Tibial nerve (tissue), 4 donors: ENCODE measurements around the gene DNM3.

ENCODE experiments used
- EP300 ChIP-seq, 2 donors: sonication (generic); formaldehyde crosslinking; IDR thresholded peaks; one replicate each; pipeline ENCODE4 v1.6.1; 2017; ENCODE audit warnings: antibody characterized with exemption in 2 of 2, mild to moderate bottlenecking in 1 of 2
- TF ChIP-seq, protein P1 (sequence below), 5 experiments: fragments of 200-600 bp in 3 of 5; fragments of 450-650 bp in 2 of 5; sonication (generic) in 3 of 5; IDR thresholded peaks; one replicate each; pipeline ENCODE4 v1.5.1; 2016 to 2019; ENCODE audit warnings: antibody characterized with exemption in 5 of 5, mild to moderate bottlenecking in 3 of 5, moderate library complexity in 2 of 5

DNA sequence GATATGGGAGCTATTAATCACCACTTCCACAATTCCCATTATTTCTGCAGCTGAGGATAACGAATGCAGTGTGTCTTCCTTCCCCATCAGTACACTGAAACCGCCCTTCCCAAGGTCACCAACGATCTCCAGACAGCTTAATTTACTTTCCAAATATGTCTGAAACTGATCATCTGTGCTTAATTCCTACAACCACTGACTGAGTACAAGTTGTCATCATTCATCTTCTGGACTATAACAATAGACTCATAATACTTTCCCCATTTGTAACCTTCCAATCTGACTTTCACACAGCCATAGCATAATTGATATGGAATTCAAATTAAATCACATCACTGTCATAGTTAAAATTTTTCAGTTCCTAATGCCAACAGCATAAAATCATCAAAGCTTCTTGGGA is 17.4 kb downstream of the DNM3 start:
- TF ChIP-seq, protein P1, sequence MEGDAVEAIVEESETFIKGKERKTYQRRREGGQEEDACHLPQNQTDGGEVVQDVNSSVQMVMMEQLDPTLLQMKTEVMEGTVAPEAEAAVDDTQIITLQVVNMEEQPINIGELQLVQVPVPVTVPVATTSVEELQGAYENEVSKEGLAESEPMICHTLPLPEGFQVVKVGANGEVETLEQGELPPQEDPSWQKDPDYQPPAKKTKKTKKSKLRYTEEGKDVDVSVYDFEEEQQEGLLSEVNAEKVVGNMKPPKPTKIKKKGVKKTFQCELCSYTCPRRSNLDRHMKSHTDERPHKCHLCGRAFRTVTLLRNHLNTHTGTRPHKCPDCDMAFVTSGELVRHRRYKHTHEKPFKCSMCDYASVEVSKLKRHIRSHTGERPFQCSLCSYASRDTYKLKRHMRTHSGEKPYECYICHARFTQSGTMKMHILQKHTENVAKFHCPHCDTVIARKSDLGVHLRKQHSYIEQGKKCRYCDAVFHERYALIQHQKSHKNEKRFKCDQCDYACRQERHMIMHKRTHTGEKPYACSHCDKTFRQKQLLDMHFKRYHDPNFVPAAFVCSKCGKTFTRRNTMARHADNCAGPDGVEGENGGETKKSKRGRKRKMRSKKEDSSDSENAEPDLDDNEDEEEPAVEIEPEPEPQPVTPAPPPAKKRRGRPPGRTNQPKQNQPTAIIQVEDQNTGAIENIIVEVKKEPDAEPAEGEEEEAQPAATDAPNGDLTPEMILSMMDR (IDR thresholded peaks at IDR 0.05) = no peak
- no peak for TF ChIP-seq EP300 (IDR thresholded peaks at IDR 0.05)
